ENCODE measurements around the gene ETV5. TPM values are rescaled to one million over a fixed set of nuclear protein-coding genes. Genes with fewer than 3 reads are reported as not detected.
A peak's percentile ranks its signal among the peaks of the same experiment; 100 is the strongest.

Gene ETV5
- total and polyA plus RNA-seq, 2 donors from 2014 or later: 5.1 to 34.6 TPM

- FAIRE-seq (no peak), DNase-seq (no peak)
- no peaks in the 10 kb centered on the region for H3K9me3 ChIP-seq (ENCODE audit: control insufficient read depth in 2 of 3, insufficient read depth in 1 of 3, low read length in 3 of 3)
- H3K36me3 ChIP-seq (ENCODE audit: control insufficient read depth in 2 of 3, insufficient read depth in 3 of 3, low read length in 3 of 3): no peaks in the 10 kb centered on the region
- no peak overlapping the region for H3K4me3 ChIP-seq (ENCODE audit: low read length in 3 of 3)
- peak overlapping the region in 1 of 2 donors; percentile 37 for H3K27ac ChIP-seq (ENCODE audit: low read depth in 2 of 2, low read length in 2 of 2)
- peaks cover 6 to 28% (median 19%) of the 10 kb centered on the region in 3 donors for H3K4me1 ChIP-seq (ENCODE audit: control insufficient read depth in 2 of 3, insufficient read depth in 2 of 3, low read depth in 1 of 3, low read length in 3 of 3)
- TF ChIP-seq CTCF (IDR thresholded peaks at IDR 0.05; ENCODE audit: borderline replicate concordance, extremely low read depth, insufficient read depth): no peak
- H3K27me3 ChIP-seq (ENCODE audit: control insufficient read depth, insufficient read depth, low read length): no peaks in the 10 kb centered on the region
- no peak overlapping the region for H3K9ac ChIP-seq (ENCODE audit: low read length in 3 of 3)
- intact Hi-C loops (cut with DNase I): no loop called here
These were observed 13.3 kb downstream of the ETV5 start for GRCh38 chr3:186095561-186096081.

- H3K36me3 ChIP-seq (ENCODE audit: control insufficient read depth in 2 of 3, insufficient read depth in 3 of 3, low read length in 3 of 3): no peaks in the 10 kb centered on the region
- DNase-seq (no peak), FAIRE-seq (no peak)
- no peak overlapping the region for H3K9ac ChIP-seq (ENCODE audit: low read length in 3 of 3)
- no peaks in the 10 kb centered on the region for H3K27me3 ChIP-seq (ENCODE audit: control insufficient read depth, insufficient read depth, low read length)
- H3K4me3 ChIP-seq (ENCODE audit: low read length in 3 of 3): no peak overlapping the region
- peak overlapping the region in 1 of 2 donors; percentile 37 for H3K27ac ChIP-seq (ENCODE audit: low read depth in 2 of 2, low read length in 2 of 2)
- no peak for TF ChIP-seq CTCF (IDR thresholded peaks at IDR 0.05; ENCODE audit: borderline replicate concordance, extremely low read depth, insufficient read depth)
- intact Hi-C loops (cut with DNase I): no loop called here
- peaks cover 6 to 28% (median 19%) of the 10 kb centered on the region in 3 donors for H3K4me1 ChIP-seq (ENCODE audit: control insufficient read depth in 2 of 3, insufficient read depth in 2 of 3, low read depth in 1 of 3, low read length in 3 of 3)
- no peaks in the 10 kb centered on the region for H3K9me3 ChIP-seq (ENCODE audit: control insufficient read depth in 2 of 3, insufficient read depth in 1 of 3, low read length in 3 of 3)
These were observed 14.0 kb downstream of the ETV5 start for GRCh38 chr3:186094696-186095425.

- intact Hi-C loops (cut with DNase I): no loop called here
- Histone ChIP-seq H3K27ac (ENCODE audit: low read depth in 2 of 2, low read length in 2 of 2) (no peak overlapping the region), H3K4me1 (ENCODE audit: control insufficient read depth in 2 of 3, insufficient read depth in 2 of 3, low read depth in 1 of 3, low read length in 3 of 3) (peaks cover 6 to 27% (median 19%) of the 10 kb centered on the region in 3 donors)
These were observed 14.6 kb downstream of the ETV5 start for GRCh38 chr3:186094271-186094670.

More at GRCh38 chr3:186094271-186094670, 14.6 kb downstream of the ETV5 start:
- H3K36me3 ChIP-seq (ENCODE audit: control insufficient read depth in 2 of 3, insufficient read depth in 3 of 3, low read length in 3 of 3): no peaks in the 10 kb centered on the region
- no peak for TF ChIP-seq CTCF (IDR thresholded peaks at IDR 0.05; ENCODE audit: borderline replicate concordance, extremely low read depth, insufficient read depth)
- DNase-seq (no peak), FAIRE-seq (no peak)
- H3K9ac ChIP-seq (ENCODE audit: low read length in 3 of 3): no peak overlapping the region
- H3K27me3 ChIP-seq (ENCODE audit: control insufficient read depth, insufficient read depth, low read length): no peaks in the 10 kb centered on the region
- no peaks in the 10 kb centered on the region for H3K9me3 ChIP-seq (ENCODE audit: control insufficient read depth in 2 of 3, insufficient read depth in 1 of 3, low read length in 3 of 3)
- H3K4me3 ChIP-seq (ENCODE audit: low read length in 3 of 3): no peak overlapping the region

Data from kidney (tissue), 14 donors.